Pons (tissue), 1 donor: ENCODE measurements around the gene MSMB.

ENCODE experiments used
- DNase-seq: peaks from one replicate; pipeline ENCODE4 v3.0.0-alpha.2; 2016; ENCODE audit warnings: low spot score

The MSMB gene

DNA sequence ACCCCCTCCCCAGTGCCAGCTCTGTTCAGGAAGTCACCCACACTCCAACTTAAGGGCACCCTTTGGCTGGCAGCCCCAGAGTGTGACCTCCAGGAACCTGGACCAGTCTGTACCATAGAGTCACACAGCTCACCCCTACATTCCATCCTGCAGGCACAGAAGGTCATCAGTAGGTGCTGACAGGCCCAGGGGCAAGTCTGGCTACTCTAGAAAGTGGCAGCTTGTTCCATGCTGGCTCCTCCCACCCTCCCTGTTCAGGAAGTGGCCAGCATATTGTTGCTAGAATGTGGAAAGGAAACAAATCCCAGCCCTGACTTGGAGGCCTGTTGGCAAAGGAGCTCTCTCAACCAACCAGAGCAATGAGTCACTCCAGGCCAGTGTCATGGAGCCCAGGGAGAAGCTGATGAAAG is 12.5 kb downstream of the MSMB start:
- no peak for DNase-seq

DNA sequence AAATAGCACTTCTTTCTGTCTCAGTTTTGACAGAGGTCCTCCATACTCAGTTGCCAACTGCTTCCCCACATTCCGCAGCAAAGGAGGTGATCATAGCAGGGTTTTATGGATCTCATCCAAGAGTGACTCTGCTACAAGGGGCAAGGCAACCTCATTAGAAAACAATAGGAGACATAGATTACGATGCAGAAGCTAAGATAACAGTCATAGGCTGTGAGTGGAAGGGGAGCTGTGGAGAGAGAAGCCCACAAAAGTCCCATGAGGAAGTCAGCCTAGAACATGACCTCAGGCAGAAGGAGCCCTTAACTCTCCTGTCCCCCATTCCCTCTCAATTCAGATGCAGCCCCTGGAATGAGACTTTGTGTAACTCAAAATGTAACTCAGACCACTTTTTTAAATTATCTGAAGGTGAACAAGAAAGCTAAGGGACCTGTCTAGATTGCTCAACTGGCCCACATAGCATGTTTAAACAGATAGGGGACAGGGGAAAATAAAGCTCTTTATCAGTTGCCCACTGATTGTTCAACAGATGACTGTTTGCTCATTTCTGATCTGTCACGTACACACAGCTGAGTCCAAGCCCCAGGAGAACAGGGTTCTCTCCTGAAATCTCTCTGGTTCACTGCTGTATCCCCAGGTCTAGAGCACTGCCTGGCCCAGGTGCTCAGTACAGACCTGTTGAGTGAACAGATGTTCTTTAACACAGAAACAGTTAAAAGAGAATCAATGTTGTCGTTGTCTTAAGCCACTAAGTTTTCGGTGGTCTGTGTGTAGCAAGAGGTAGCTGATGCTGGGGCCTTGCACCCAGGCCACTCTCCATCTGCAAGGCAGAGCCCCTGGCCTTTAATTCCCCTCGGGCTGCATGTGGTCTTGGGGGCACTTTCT is 14.2 kb downstream of the MSMB start:
- DNase-seq = no peak

DNA sequence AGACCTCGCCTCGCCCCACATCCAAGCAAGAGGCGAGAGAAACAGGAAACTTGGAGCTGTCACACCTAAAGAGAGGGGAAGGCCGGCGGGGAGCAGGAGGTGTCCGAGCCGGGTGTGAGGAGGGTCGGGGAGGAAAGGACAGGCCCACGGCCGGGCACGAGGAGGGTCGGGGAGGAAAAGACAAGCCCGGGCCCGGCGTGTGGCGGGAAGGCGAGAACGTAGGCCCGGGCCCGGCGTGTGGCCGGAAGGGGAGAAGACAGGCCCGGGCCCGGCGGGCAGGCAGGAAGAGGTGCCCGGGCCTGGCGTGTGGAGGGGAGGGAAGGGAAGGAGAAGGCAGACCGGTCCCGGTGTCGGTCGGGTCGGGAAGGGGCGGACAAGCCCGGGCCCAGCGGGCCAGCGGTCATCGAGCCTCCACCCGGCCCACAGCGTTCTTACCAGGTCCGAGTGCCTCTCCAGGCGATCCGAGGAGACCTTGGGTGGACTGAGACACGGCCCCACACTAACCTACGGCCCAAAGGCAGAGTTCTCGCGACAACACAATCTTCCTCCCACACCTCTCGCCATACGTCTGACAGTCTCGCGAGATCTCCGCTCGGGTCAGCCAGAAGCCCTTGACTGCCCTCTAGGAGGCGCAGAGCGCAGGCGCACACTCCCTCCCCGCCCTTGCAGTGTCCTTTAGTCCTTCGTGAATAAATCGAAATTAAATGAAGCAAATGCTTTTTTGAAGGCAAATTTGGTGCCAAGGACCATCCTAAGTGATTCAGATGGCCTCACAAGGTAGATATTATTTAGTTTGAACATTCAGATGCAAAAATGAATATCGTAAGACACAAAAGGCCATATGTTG is 15.8 kb downstream of the MSMB start, which contains the start of gene NCOA4:
NCOA4 (minus strand) TSS at position 533 of the 847 bp plus-strand sequence. CDS start 13,943 bp downstream, outside the sequence.
- peak; percentile 97 for DNase-seq

DNA sequence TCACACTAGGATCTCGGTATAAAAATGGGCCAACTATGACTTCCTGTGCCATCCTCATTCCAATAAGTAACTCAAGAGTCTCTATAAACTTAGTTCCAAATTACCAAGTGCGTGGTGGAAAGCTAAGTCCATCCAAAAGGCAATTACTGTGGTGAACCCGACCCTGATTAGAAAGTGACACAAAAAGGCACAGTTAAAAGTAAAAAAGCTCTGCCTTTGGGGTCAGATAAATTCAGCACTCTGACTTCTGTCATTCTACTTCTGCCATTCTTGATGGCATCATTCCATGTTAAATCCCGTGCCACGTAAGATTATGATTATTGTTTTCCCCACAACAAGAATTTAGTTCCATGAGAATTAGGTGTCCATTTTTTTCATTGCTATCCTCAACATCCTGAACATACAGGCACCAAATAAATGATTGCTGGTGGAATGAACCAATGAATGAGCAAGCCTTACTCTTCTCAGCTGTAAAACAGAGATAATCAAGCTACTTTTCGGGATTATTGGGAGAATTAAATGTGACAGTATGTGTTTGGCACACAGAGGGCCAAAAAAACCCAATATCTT is 16.5 kb downstream of the MSMB start:
- DNase-seq = no peak

DNA sequence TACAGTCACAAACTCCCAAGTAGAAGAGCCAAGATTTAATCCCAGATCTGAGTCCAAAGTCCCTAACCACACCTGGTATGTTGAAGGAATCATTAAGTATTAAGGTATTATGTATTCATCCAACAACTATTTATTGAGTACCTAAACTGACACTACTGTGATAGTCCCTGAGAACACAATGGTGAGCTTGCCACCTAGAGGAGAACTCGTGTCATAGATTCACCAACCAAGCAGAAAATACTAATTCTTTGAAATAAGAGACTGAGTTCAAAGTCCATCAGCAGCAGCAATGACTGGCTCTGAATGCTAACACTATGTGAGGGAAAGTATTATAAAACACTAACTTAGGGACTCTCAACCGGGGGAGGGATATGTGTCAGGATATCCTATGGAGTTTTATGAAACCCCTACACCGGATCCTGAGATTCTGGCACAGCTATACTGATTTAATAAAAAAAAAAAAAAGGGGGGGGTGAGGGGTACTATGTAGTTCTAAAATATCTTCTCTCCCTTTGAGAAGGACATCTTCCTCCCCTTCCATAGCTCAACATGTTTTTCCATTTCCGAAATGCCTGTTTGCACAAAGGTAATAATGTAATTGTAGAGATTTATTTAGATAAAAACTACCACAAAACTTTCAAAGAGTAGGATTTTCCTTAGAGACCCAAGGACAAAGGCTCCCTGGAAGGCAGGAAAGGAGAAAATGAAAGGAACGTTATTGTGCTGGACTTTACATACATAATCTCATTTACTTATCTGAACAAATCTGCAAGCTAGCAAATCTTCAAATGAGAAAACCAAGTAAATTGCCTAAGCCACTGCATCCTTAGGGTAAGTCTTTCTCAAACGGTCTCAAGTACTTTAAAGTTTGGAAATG is 17.2 kb downstream of the MSMB start:
- peak; percentile 66 for DNase-seq

DNA sequence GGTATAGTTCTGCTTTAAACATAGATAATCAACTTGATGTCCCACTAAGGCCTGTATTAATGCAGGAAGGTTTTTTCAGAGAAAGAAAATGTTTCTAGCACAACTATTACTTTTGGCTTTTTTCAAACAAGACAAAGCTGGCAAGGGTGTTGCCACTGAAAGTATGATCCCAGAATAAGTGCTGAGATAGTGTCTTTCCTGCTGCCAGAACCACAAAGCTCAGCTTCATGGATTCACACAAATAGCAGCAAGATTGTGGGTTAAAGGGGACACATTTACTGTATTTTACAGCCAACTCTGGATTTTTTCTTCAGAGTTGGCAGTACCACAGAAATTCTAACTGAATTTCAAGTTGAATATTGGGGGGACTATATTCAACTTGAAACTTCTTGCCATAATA is 20.0 kb downstream of the MSMB start:
- no peak for DNase-seq

DNA sequence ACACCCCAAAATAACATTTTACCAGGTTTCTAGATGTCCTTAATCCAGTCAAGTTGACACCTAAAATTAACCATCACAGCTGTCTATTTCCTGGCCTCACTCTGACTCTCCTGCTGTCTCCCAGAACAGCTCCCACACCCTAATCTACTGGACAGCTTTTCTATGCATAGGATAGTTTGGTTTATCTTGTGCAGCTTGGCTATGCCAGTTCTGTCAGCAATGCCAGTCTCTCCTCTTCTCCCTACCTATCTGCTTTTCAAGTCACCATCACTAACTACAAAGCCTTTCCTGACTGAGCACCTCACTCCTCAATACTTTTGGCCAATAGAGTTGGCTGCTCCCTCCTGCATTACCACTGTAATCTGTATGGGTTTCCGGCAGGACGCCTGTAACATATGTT is 20.7 kb downstream of the MSMB start:
- no peak for DNase-seq

DNA sequence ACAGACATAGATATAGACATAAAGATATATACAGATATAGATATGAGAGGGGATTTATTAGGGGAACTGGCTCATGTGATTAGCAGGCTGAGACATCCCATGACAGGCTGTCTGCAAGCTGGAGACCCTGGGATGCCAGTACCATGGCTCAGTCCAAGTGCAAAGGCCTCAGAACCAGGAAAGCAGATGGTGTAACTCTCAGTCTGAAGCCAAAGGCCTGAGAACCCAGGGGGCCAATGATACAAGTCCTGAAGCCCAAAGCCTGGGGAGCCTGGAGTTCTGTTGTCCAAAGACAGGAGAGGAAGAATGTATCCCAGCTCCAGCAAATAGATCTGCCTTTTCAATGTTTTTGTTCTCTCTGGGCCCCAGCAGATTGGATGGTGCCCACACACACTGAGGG is 21.1 kb downstream of the MSMB start:
- DNase-seq = no peak

DNA sequence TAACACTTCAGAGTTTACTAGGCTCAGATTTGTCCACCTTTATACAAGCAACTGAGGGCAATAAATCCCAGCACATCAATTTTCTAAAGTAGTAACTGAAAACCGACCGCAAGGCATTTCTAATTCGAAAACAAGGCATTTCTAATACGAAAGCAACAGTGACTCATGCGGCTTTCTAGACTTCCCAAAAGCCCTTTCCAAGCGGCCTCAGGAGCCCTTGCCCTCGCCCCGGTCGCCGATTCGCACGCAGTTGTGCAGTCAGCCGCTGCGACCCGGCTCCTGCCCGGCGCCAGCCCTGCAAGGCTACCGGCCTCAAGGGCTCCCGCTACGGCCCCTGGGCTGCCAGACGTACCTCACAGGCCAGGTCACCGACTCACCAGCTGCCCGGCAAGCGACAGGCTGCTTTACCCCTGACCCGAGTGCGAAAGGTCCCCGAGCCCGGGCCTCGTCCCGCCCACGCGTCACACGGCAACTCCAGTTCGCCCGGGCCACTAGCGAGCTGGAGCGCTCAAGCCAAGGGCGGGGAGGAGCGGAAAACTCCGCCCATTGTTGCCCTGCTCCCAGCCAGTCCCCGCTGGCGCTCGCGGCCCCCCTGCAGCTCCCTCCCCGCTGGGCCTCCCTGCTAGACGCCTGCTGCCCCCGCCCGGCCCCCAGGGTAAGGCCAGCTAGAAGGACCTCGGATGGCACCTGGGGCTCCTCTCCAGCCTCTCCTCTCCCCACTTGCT is 22.9 kb downstream of the MSMB start:
- peak; percentile 90 for DNase-seq

DNA sequence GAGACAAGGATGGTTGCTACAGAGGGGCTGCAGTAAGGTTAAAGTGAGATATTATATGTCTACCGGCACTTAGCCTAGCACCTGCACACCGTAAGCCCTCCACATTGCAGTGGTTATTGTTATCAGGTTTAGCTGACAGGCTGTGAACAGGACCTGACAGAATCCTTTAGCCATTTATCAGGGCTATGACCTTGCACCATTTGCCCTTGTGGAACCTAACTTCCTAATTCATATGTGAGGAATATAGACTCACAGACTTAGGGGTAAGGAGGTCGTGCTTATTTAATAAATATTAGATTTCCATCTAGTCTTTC is 25.8 kb downstream of the MSMB start:
- no peak for DNase-seq

DNA sequence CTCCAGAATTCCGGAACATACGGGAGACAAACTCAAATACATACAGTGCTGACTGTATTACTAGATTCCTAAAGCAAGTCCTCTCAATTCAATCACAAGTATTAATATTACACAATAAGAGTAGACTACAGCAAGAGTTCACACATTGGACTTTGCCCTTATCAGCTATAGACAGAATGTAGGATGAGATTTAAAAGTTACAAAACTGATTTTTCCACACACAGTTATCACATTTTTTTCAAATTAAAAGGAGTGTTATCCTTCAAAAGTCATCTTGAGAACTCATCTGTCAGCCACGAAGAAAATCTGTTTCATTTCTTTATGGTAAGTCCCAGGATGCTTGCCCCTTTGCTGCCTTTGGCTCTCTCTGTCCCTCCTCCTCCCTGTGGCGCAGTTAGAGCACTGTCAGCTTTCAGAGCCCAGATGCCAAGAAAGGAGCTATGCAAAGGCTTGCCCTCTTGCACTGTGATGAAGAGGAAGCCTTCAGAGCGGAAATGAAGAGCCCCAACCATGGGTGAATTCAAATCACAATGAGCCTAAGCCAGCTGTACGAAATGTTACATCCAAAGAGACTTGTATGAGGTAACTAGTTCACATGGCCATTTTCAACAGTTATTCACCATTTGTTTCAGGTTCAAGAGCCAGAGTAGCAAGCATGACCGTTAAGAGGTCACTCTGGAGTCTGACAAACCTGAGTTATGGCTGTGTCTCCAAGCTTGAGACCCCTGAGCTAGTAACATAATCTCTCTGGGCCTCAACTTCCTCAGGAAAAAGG is 26.3 kb downstream of the MSMB start:
- DNase-seq = peak; percentile 79

DNA sequence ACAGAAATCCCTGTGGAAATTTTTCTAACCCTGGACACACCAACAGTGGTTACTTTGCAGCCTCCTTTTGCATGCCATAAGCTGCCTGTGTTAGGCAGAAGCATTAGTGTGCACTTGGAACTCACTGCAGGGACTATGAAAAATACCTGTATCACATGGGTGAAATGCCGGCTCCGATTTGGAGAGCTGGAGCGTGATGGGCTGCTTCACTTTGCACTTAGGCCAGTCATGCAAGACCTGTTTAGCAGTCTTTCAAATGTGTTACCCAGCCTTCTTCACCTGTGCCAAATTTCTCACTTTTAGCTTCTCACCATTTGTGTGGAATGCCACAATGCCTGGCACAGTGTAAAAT is 26.9 kb downstream of the MSMB start:
- DNase-seq = no peak

DNA sequence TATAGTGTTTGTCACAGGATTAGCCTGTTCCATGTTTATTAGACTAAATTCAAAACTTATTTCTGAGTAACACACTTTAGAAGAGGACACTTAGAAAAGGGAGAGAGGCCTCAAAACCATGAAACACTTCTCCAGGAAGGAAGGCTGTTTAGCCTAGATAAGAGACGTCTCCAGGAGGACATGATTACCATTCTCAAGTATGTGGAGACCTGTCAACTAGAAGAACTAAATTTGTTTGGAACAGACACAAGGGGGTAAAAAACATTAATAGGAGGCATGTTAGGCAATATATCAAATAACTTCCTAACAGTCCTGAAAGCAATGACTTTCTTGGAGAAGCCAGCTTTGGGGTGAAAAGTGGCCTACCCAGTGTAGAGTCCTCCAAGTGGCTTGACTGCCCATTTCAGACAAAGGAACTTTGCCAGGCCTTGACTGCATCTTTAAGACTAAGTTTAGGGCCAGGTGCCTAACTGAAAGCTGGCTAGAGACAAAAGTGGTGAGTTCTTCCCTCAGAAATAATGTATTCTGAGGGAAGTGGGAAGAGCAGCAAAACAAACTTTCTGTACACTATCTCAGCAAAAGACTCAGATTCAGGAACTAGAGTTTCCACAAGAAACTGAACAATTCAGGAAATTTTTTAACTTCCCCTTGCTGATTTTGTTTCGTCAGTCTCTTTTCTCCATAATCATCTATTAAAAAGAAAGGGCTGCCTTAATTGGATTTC is 27.5 kb downstream of the MSMB start:
- peak; percentile 57 for DNase-seq

DNA sequence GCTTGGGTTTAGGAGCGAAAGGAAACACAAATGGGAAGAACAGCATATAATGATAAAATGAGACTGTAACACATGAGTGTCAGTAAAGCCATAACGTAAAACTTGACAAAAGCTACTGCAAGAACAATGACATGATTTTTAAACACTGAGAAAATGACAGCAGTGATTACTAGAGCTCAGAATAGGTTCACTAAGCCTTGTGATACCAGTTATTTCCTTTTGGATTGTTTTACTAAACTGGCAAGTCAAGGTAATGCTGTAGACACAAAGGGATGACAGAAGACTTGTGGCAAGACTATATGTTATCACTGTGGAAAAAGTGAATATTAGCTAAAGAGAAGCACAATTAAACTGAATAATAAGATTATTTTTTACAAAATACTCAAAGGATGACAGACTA is 28.3 kb downstream of the MSMB start:
- no peak for DNase-seq

DNA sequence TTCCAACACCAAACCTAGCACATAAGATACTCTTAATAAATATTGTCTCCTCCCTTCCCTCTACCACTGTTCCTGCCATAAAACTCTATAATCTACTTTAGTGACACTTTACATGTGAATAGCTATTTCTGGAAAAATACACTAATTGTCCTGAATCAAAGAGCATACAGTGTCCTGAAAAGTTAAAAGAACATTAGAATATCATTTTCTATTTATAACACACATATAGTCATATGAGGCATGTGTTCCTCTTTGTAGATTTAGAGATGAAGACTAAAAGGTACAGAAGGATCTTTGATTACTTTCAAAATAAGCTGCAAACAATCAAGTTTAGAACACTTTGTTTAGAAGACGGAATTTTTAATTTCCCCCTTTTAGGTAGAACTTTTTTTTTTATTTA is 29.3 kb downstream of the MSMB start:
- DNase-seq = no peak

DNA sequence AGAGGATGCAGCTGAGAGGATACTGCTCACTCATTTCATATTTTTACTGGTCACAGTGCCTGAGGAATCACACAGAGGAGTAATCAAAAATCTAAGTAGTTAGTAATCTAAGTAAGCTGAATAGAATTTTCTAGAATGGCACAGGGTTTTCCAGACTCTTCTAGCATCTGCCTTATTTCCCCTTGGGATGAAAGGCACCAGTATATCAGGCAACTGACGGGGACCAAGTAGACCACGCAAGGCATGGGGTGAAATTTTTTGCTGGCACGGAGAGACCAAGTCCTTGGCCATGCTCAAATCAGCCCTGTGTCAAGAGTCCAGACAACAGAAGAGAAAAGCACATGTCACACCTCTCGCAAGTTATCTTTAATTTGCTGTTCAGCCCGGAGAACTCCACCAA is 29.9 kb downstream of the MSMB start:
- no peak for DNase-seq

DNA sequence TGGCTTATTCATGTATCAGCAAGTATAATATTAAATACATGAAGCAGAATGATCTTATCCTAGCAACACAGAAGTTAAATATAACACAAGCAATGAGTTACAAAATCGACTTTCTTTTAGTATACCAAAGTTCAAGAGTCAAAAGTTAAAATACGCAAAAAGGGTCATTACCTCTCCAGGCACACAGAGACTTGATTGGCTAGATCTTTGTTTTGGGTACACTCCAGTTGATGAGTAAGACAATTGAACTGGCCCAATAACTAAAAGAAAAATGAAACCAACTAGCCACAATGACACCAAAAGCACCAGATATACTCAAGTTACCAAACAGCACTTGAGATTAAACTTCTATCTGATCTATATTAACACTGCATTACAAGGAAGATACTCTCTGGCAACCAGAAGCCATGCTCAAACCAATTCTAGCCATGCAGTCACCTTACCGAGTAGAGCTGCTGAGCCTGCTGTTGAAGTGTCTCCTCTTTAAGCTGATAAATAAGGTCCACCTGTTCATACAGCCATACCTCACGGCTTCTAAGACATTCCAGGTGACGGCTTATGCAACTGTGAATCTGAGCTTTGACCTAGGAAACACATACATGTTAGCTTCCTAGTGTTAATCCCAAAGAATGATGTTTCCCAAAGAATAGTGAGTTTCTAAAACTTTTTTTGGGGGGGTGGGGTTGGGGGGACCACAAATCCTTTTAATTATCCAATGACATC is 31.2 kb downstream of the MSMB start:
- DNase-seq = no peak

DNA sequence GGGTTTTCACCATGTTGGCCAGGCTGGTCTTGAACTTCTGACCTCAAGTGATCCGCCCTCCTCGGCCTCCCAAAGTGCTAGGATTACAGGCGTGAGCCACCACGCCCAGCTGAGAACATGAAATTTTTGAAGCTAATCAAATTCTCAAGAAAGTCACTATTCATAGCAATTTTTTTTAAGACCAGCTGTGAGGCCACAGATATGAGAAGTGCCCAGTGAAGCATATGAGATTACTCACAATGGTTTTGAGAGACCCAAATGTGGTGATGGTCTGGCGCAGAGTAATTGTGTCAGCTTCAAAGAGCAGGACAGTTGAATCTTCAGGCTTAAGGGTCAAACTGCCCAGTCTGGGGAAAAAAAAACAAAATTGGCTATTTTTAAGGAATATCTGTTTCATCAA is 31.9 kb downstream of the MSMB start:
- no peak for DNase-seq

DNA sequence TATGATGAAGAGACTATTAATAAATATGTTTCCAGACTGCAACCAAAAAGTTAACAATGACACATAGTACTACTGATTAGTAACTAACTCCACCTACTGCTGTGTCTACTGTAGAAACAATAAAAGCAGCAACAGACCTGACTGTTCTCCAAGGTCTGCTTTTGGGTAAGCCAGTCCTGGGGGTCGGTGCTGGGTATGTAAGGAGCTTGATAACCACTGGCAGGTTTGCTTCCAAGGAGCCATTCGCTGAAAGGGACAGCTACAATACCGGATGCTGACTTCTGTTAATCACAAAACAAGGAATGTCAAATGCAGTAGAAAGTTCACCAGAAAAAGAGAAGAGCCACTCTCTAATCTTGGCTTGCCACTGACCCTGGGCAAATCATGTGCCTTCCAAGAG is 33.3 kb downstream of the MSMB start:
- DNase-seq = no peak
